MCF 10A (cell line): ENCODE data around the gene HAUS3. TPM values are rescaled to one million over a fixed set of nuclear protein-coding genes. Genes with fewer than 3 reads are reported as not detected.
"Not testable (repeated sequence)": the region's sequence is repeated elsewhere in the genome, so short reads cannot be mapped to it uniquely, and the experiment has no call there.

Experiments used
- BruUV-seq: library from RNA; stranded (reverse); fragments of 400-500 nt; replicated peaks from 2 replicates; lab custom pipeline; 2021; lab: Mats Ljungman, UMichigan
- CTCF ChIA-PET: fragments of 300-600 bp; sonication (Branson Sonifier 250); formaldehyde crosslinking; extraction: SDS; loops from one replicate; lab custom pipeline; 2021; ENCODE audit warnings: antibody characterized with exemption, inconsistent platforms; lab: Yijun Ruan, JAX
- POLR2A ChIA-PET: fragments of 300-600, 350-650 bp; sonication (Branson Sonifier 250); formaldehyde crosslinking; extraction: SDS; loops from one replicate; lab custom pipeline; 2020; ENCODE audit warnings: antibody characterized with exemption, inconsistent platforms; lab: Yijun Ruan, JAX
- DNase-seq: peaks from one replicate; pipeline ENCODE4 v3.0.0-alpha.2; 2018; ENCODE audit not compliant: unreplicated experiment
- H3K27ac Mint-ChIP-seq: one replicate; pipeline ENCODE4 v1.8.0; 2022; ENCODE audit warnings: mild to moderate bottlenecking, low read depth, mixed read lengths; ENCODE audit not compliant: unreplicated experiment
- H3K27me3 Mint-ChIP-seq: one replicate; pipeline ENCODE4 v1.8.0; 2022; ENCODE audit warnings: mixed read lengths; ENCODE audit not compliant: insufficient read depth, unreplicated experiment
- H3K36me3 Mint-ChIP-seq: one replicate; pipeline ENCODE4 v1.8.0; 2022; ENCODE audit warnings: mild to moderate bottlenecking, moderate library complexity, mixed read lengths; ENCODE audit not compliant: insufficient read depth, unreplicated experiment
- H3K4me1 Mint-ChIP-seq: one replicate; pipeline ENCODE4 v1.8.0; 2022; ENCODE audit warnings: mixed read lengths; ENCODE audit not compliant: insufficient read depth, unreplicated experiment
- H3K4me3 Mint-ChIP-seq: one replicate; pipeline ENCODE4 v1.8.0; 2022; ENCODE audit warnings: mild to moderate bottlenecking, moderate library complexity, mixed read lengths; ENCODE audit not compliant: unreplicated experiment
- H3K9me3 Mint-ChIP-seq: one replicate; pipeline ENCODE4 v1.8.0; 2022; ENCODE audit warnings: mixed read lengths; ENCODE audit not compliant: unreplicated experiment
- CTCF ChIP-seq: fragments of 200-600 bp; IDR thresholded peaks from one replicate; pipeline ENCODE4 v1.8.0; 2022; ENCODE audit warnings: antibody characterized with exemption, mild to moderate bottlenecking; ENCODE audit not compliant: unreplicated experiment
- intact Hi-C: fragments of 100-400 bp; cut with micrococcal nuclease; formaldehyde crosslinking; loops from 2 replicates; pipeline ENCODE4 v1.14.1; 2022
- total RNA-seq: library from RNA; stranded (reverse); gene quantifications from 2 replicates; pipeline ENCODE4 v1.2.3, GENCODE V29; 2022

Gene HAUS3
- total RNA-seq, 1 experiment from 2014 or later, result 13.9 TPM

- Mint-ChIP-seq H3K27me3 (no peaks in the 10 kb centered on the region), H3K4me1 (no peaks in the 10 kb centered on the region), H3K4me3 (no peak overlapping the region), H3K9me3 (no peaks in the 10 kb centered on the region), H3K36me3 (peaks cover 6% of the 10 kb centered on the region), H3K27ac (no peak overlapping the region)
- ChIA-PET CTCF (interaction anchor here (0.6 to 0.7 kb wide), 2 partner anchors 97 to 329 kb away, joined by 4 to 5 read pairs; no protein-coding TSS in a partner anchor), POLR2A (no interaction called here)
- intact Hi-C loops, result loop anchor here (5.0 kb wide), 1 partner anchor 182 kb away; no protein-coding TSS in a partner anchor
- no peak for DNase-seq
- no TSS peak for BruUV-seq
- peak; percentile 10 for TF ChIP-seq CTCF
These were observed 38.8 kb upstream of the HAUS3 start for GRCh38 chr4:2280531-2281300.

- no peaks in the 10 kb centered on the region for H3K9me3 Mint-ChIP-seq
- ChIA-PET POLR2A (no interaction called here), CTCF (no interaction called here)
- no peaks in the 10 kb centered on the region for H3K4me1 Mint-ChIP-seq
- TF ChIP-seq CTCF, result no peak
- H3K27ac Mint-ChIP-seq, result no peak overlapping the region
- no TSS peak for BruUV-seq
- no peak for DNase-seq
- H3K36me3 Mint-ChIP-seq, result peaks cover 6% of the 10 kb centered on the region
- no peaks in the 10 kb centered on the region for H3K27me3 Mint-ChIP-seq
- no peak overlapping the region for H3K4me3 Mint-ChIP-seq
- intact Hi-C loops, result no loop called here
These were observed 36.0 kb upstream of the HAUS3 start for GRCh38 chr4:2277956-2278355.

GRCh38 chr4:2276581-2277325, 34.8 kb upstream of the HAUS3 start:
- Mint-ChIP-seq H3K27me3 (no peaks in the 10 kb centered on the region), H3K4me1 (no peaks in the 10 kb centered on the region), H3K36me3 (peaks cover 6% of the 10 kb centered on the region), H3K27ac (no peak overlapping the region), H3K4me3 (no peak overlapping the region), H3K9me3 (no peaks in the 10 kb centered on the region)
- CTCF ChIA-PET, result no interaction called here
- no peak for TF ChIP-seq CTCF
- BruUV-seq, result no TSS peak
- intact Hi-C loops, result no loop called here
- POLR2A ChIA-PET, result no interaction called here
- no peak for DNase-seq

- no peak overlapping the region for H3K4me3 Mint-ChIP-seq
- no peaks in the 10 kb centered on the region for H3K27me3 Mint-ChIP-seq
- ChIA-PET CTCF (no interaction called here), POLR2A (no interaction called here)
- intact Hi-C loops, result no loop called here
- H3K36me3 Mint-ChIP-seq, result peaks cover 6% of the 10 kb centered on the region
- TF ChIP-seq CTCF, result no peak
- no peak for DNase-seq
- H3K4me1 Mint-ChIP-seq, result no peaks in the 10 kb centered on the region
- BruUV-seq, result no TSS peak
- H3K9me3 Mint-ChIP-seq, result no peaks in the 10 kb centered on the region
- no peak overlapping the region for H3K27ac Mint-ChIP-seq
These were observed 33.8 kb upstream of the HAUS3 start for GRCh38 chr4:2275546-2276251.

GRCh38 chr4:2275044-2275397, 33.1 kb upstream of the HAUS3 start:
- H3K27ac Mint-ChIP-seq, BruUV-seq, H3K9me3 Mint-ChIP-seq, POLR2A ChIA-PET, CTCF ChIA-PET, H3K36me3 Mint-ChIP-seq, intact Hi-C loops, H3K27me3 Mint-ChIP-seq, H3K4me1 Mint-ChIP-seq, H3K4me3 Mint-ChIP-seq, DNase-seq: not testable (repeated sequence)
